Central memory CD8-positive, alpha-beta T cell (primary cell): ENCODE data around the gene KCNIP4.

ENCODE experiments used
- ATAC-seq: fragments of 150-1000 bp; cut with Tn5 transposase; replicated peaks from 2 replicates; pipeline ENCODE4 v1.10.0; 2022; ENCODE audit warnings: mild to moderate bottlenecking, moderate FRiP score, moderate number of reproducible peaks; ENCODE audit not compliant: poor library complexity, severe bottlenecking; ENCODE audit errors: extremely low read depth
- DNase-seq, 2 donors: peaks; one replicate each; pipeline ENCODE4 v3.0.0; 2021; ENCODE audit warnings: low spot score in 2 of 2
- H3K27ac Mint-ChIP-seq: one replicate; pipeline ENCODE4 v1.8.0; 2022; ENCODE audit warnings: low read depth, mild to moderate bottlenecking, moderate library complexity, mixed read lengths
- H3K27me3 Mint-ChIP-seq: one replicate; pipeline ENCODE4 v1.8.0; 2022; ENCODE audit warnings: mixed read lengths
- H3K36me3 Mint-ChIP-seq: one replicate; pipeline ENCODE4 v1.8.0; 2022; ENCODE audit warnings: mild to moderate bottlenecking, moderate library complexity, mixed read lengths; ENCODE audit not compliant: insufficient read depth
- H3K4me1 Mint-ChIP-seq: one replicate; pipeline ENCODE4 v1.8.0; 2022; ENCODE audit warnings: mixed read lengths
- H3K4me3 Mint-ChIP-seq: one replicate; pipeline ENCODE4 v1.8.0; 2022; ENCODE audit warnings: mild to moderate bottlenecking, moderate library complexity, mixed read lengths
- H3K9me3 Mint-ChIP-seq: one replicate; pipeline ENCODE4 v1.8.0; 2022; ENCODE audit warnings: mixed read lengths

Gene KCNIP4

DNA sequence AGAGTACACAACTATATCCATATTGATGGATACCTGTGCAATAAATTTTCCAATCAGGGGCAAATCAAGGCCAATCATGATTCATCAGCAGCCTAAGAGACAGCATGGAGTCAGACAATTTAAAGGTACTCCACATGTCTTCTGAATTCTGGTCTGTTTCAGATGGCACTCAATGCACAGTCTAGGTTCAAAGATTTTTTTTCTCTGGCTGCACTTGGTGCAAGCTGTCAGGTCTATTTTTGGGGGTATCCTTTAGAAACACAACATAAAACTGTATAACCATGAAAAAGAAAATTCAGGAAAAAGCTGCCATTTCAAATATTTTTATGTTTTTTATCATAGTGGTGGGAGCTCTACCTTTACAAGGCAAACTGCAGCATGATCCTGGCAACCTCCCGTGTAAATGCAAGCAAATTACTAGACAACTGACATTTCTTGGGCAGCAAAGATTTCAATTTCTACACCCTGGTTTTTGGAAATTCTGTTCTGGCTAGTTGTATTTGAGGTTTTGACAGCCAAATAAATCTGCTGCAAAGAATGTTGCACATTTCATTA lies 310.3 kb downstream of the KCNIP4 start:
- no peaks in the 10 kb centered on the region for H3K36me3 Mint-ChIP-seq
- no peaks in the 10 kb centered on the region for H3K27me3 Mint-ChIP-seq
- no peak overlapping the region for H3K27ac Mint-ChIP-seq
- H3K4me1 Mint-ChIP-seq = no peaks in the 10 kb centered on the region
- ATAC-seq = no peak
- peaks cover 7% of the 10 kb centered on the region for H3K9me3 Mint-ChIP-seq
- DNase-seq = no peak
- H3K4me3 Mint-ChIP-seq = no peak overlapping the region

GRCh38 chr4:21628916-21629610 lies 319.5 kb downstream of the KCNIP4 start:
- no peak overlapping the region for H3K4me3 Mint-ChIP-seq
- no peaks in the 10 kb centered on the region for H3K36me3 Mint-ChIP-seq
- no peak for DNase-seq
- no peaks in the 10 kb centered on the region for H3K27me3 Mint-ChIP-seq
- peaks cover 26% of the 10 kb centered on the region for H3K9me3 Mint-ChIP-seq
- no peak for ATAC-seq
- no peaks in the 10 kb centered on the region for H3K4me1 Mint-ChIP-seq
- no peak overlapping the region for H3K27ac Mint-ChIP-seq

DNA sequence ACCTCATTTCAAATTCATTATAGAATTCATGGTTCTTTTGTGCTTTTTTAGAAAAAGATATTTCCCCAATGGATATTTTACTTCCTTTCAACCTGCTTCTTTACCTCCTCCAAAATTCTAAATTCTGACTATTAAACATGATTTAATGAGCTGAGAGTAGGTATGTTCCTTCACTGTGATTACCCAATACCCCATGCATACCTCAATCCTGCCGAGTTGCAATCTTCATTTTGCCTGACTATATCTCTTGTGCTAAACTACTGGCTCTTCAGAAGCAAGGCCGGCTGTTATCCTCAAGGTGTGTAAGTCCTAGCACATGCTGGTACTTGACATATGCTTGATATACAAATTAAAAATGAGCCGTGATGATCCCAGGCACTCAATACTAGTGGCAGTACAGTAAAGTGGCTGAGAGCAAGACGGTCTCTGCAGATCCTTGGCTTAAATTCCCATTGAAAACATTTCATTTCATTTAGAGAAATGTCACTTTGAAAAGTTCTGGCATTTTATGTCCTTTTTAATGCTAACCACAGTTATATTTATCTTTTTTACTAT lies 320.4 kb downstream of the KCNIP4 start:
- no peak for ATAC-seq
- no peak for DNase-seq
- no peak overlapping the region for H3K4me3 Mint-ChIP-seq
- H3K27ac Mint-ChIP-seq = no peak overlapping the region
- no peaks in the 10 kb centered on the region for H3K27me3 Mint-ChIP-seq
- H3K9me3 Mint-ChIP-seq = peaks cover 26% of the 10 kb centered on the region
- H3K4me1 Mint-ChIP-seq = no peaks in the 10 kb centered on the region
- H3K36me3 Mint-ChIP-seq = no peaks in the 10 kb centered on the region

GRCh38 chr4:21625447-21625846 lies 323.1 kb downstream of the KCNIP4 start:
- Mint-ChIP-seq H3K9me3 (peaks cover 8% of the 10 kb centered on the region), H3K4me1 (no peaks in the 10 kb centered on the region), H3K27ac (no peak overlapping the region), H3K36me3 (no peaks in the 10 kb centered on the region), H3K4me3 (no peak overlapping the region), H3K27me3 (no peaks in the 10 kb centered on the region)
- DNase-seq (no peak), ATAC-seq (no peak)

DNA sequence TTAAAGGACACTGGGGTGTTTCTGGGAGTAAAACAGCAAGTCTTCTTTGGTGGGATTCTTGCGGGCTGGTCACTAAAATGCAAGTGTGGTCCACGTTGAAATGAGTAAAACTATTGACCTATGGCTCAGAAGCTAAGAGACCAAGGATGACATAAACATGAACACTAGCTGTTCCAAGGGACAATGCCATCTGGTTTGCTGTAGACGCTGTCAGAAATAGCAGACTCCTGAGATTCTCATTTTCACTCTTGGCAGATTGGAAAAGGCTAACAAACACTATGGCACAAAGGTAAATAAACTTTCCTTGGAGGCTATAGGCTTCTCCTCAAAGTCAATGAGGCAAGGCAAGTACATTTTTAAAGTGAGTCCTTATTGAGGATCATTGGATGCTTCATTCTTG lies 343.6 kb downstream of the KCNIP4 start:
- Mint-ChIP-seq H3K4me3 (no peak overlapping the region), H3K4me1 (no peaks in the 10 kb centered on the region), H3K27ac (no peak overlapping the region), H3K9me3 (peaks cover 43% of the 10 kb centered on the region), H3K27me3 (no peaks in the 10 kb centered on the region), H3K36me3 (no peaks in the 10 kb centered on the region)
- ATAC-seq = no peak
- DNase-seq = no peak

DNA sequence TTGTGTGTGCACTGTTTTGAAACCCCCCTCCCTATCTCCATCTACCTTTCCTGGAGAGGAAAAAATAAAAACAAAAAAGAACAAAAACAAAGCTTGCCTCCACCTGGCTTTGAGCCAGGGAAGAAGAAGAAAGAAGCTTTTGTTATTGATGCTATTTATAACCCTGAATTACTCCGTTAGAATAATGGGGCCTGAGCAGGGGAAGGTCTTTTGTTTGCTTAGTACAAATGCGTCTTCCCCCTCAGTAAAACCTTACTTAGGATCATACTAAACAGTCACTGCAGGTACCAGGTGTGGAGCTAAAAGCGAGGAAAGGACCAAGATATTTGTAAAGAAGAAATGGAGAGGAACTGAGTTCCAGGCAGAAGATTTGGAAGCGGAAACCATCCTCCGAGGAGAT lies 352.1 kb downstream of the KCNIP4 start:
- Mint-ChIP-seq H3K4me3 (no peak overlapping the region), H3K27ac (no peak overlapping the region), H3K36me3 (no peaks in the 10 kb centered on the region), H3K9me3 (peaks cover 32% of the 10 kb centered on the region), H3K27me3 (no peaks in the 10 kb centered on the region), H3K4me1 (no peaks in the 10 kb centered on the region)
- ATAC-seq (no peak), DNase-seq (no peak)

DNA sequence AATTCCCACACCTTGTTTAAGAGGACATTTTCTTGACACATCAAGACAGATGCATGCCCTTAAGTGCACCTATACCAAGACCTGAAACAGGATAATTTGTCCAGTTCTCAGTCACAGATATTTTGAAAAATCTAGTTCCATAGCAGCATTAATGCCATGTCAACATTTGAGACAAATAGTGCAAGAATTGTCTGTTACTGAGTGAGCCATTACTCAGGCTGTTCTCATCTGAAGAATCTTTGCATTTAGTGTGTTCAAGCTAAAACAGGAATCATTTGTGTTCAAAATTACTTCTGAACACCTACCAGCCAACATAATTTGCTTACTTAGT lies 354.9 kb downstream of the KCNIP4 start:
- no peaks in the 10 kb centered on the region for H3K4me1 Mint-ChIP-seq
- H3K4me3 Mint-ChIP-seq = no peak overlapping the region
- H3K27me3 Mint-ChIP-seq = no peaks in the 10 kb centered on the region
- no peak for DNase-seq
- no peaks in the 10 kb centered on the region for H3K36me3 Mint-ChIP-seq
- H3K27ac Mint-ChIP-seq = no peak overlapping the region
- ATAC-seq = no peak
- peaks cover 21% of the 10 kb centered on the region for H3K9me3 Mint-ChIP-seq

DNA sequence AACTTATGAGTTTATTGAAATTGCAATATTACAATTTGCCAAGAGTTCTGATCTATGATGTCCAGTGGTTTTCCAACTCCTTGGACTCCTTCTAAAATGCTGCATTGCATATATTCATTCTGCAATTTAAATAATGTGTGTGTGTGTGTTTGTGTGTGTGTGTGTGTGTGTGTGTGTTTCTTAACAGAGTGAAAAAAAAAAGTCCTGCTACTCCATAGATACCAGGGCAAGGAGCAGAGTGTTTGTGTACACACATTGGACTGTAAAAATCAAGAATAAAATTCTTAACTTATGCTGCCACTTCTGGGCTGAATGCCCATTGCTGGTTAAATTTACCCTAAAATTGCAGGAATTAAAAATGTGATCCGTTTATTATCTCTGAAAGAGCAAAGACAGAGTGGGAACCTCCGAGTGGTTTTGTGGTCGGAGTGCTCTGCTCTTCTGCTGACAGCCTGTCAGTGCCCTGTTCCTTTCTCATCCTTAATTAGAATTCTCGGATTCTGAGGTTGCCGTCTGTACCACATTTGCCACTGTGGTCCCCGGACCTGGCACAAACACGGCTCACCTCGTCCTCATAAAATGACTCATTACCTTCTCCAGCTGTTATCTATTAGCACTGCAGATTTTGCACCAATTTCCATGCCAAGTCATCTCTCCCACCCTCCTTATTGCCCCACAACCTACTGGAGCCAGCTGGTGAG lies 355.5 kb downstream of the KCNIP4 start:
- no peaks in the 10 kb centered on the region for H3K36me3 Mint-ChIP-seq

GRCh38 chr4:21577056-21577455 lies 371.5 kb downstream of the KCNIP4 start:
- Mint-ChIP-seq H3K27ac (no peak overlapping the region), H3K9me3 (peaks cover 11% of the 10 kb centered on the region), H3K4me1 (no peaks in the 10 kb centered on the region), H3K36me3 (no peaks in the 10 kb centered on the region), H3K4me3 (no peak overlapping the region), H3K27me3 (no peaks in the 10 kb centered on the region)
- ATAC-seq (no peak), DNase-seq (no peak)

More for the DNA sequence above, 355.5 kb downstream of the KCNIP4 start:
- no peak overlapping the region for H3K27ac Mint-ChIP-seq
- no peak for ATAC-seq
- H3K27me3 Mint-ChIP-seq = no peaks in the 10 kb centered on the region
- no peak overlapping the region for H3K4me3 Mint-ChIP-seq
- H3K4me1 Mint-ChIP-seq = no peaks in the 10 kb centered on the region
- DNase-seq = no peak
- peaks cover 21% of the 10 kb centered on the region for H3K9me3 Mint-ChIP-seq

DNA sequence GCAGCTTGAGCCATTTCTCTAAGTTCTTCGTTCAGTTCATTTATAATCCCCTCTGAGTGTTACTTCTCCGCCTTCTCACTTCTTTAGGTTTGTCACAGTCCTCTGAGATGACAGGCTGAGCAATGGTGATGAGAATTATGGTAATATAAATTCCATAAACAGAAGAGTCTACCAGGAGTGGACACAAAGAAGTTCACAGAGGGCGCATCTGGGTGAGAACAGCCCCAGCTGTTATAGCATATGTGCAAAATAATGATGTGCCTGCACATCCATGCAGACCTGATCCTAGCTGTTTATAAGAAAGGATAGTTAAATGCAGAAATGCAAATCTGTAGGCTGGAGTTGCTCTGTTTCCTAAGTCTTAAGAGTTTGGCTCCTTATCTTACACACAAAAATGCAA lies 377.5 kb downstream of the KCNIP4 start:
- Mint-ChIP-seq H3K27ac (no peak overlapping the region), H3K4me1 (no peaks in the 10 kb centered on the region), H3K27me3 (no peaks in the 10 kb centered on the region), H3K4me3 (no peak overlapping the region), H3K9me3 (peaks cover 15% of the 10 kb centered on the region), H3K36me3 (no peaks in the 10 kb centered on the region)
- ATAC-seq (no peak), DNase-seq (no peak)

DNA sequence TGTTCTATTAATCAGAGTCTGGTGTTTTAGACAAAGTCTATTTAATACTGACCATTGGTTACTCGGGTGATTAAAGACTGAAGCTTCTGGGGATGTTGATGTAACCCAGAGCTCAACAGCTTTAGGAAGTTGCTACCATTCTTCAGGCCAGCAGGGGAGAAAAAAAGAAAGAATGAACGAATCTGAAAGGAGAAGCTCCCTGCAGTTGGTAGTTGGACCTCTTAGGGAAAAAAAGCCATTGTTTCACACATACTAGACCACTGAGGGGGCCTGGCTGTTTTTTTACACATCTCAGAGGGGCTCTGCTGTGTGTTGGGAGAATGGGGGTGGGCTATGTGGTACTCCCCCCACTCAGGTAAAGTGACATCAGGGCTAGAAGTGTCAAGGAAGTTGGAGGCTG lies 378.9 kb downstream of the KCNIP4 start:
- peaks cover 16% of the 10 kb centered on the region for H3K9me3 Mint-ChIP-seq
- H3K27me3 Mint-ChIP-seq = no peaks in the 10 kb centered on the region
- ATAC-seq = no peak
- DNase-seq = no peak
- no peak overlapping the region for H3K4me3 Mint-ChIP-seq
- no peaks in the 10 kb centered on the region for H3K4me1 Mint-ChIP-seq
- no peaks in the 10 kb centered on the region for H3K36me3 Mint-ChIP-seq
- no peak overlapping the region for H3K27ac Mint-ChIP-seq

- Mint-ChIP-seq H3K4me3 (no peak overlapping the region), H3K27ac (no peak overlapping the region), H3K4me1 (no peaks in the 10 kb centered on the region), H3K27me3 (no peaks in the 10 kb centered on the region), H3K36me3 (no peaks in the 10 kb centered on the region), H3K9me3 (peaks cover 10% of the 10 kb centered on the region)
- ATAC-seq (no peak), DNase-seq (no peak)
Observed at GRCh38 chr4:21555083-21555482, 393.5 kb downstream of the KCNIP4 start.

- Mint-ChIP-seq H3K27me3 (no peaks in the 10 kb centered on the region), H3K36me3 (no peaks in the 10 kb centered on the region), H3K4me3 (no peak overlapping the region), H3K9me3 (peaks cover 10% of the 10 kb centered on the region), H3K27ac (no peak overlapping the region), H3K4me1 (no peaks in the 10 kb centered on the region)
- ATAC-seq = no peak
- no peak for DNase-seq
Observed at GRCh38 chr4:21554500-21554899, 394.1 kb downstream of the KCNIP4 start.
